ENCODE measurements around the gene GARIN6.
"Not testable (repeated sequence)": the region's sequence is repeated elsewhere in the genome, so short reads cannot be mapped to it uniquely, and the experiment has no call there.

GARIN6 gene

GRCh38 chr12:99647453-99647852, at the start of gene GARIN6:
Gene GARIN6, plus strand, starts transcription at chr12:99647753. Its CDS starts 422 bp downstream, at chr12:99648175.
- no peak for DNase-seq

GRCh38 chr12:99598785-99599184, 48.8 kb upstream of the GARIN6 start:
- no peak for DNase-seq

GRCh38 chr12:99600388-99600787, 47.2 kb upstream of the GARIN6 start:
- no peak for DNase-seq

GRCh38 chr12:99609455-99610181, 37.9 kb upstream of the GARIN6 start:
- DNase-seq, result no peak

GRCh38 chr12:99611117-99611516, 36.4 kb upstream of the GARIN6 start:
- no peak for DNase-seq

GRCh38 chr12:99611599-99611998, 36.0 kb upstream of the GARIN6 start:
- no peak for DNase-seq

- no peak for DNase-seq
Observed at GRCh38 chr12:99618657-99619056, 28.9 kb upstream of the GARIN6 start.

- no peak for DNase-seq
Observed at GRCh38 chr12:99619389-99620158, 28.0 kb upstream of the GARIN6 start.

- no peak for DNase-seq
Observed at GRCh38 chr12:99620159-99620479, 27.4 kb upstream of the GARIN6 start.

- DNase-seq, result not testable (repeated sequence)
Observed at GRCh38 chr12:99624591-99624990, 23.0 kb upstream of the GARIN6 start.

GRCh38 chr12:99627459-99627858, 20.1 kb upstream of the GARIN6 start:
- DNase-seq, result no peak

GRCh38 chr12:99644629-99645028, 2.9 kb upstream of the GARIN6 start:
- no peak for DNase-seq

GRCh38 chr12:99648183-99648582, 630 bp downstream of the GARIN6 start:
- no peak for DNase-seq

- no peak for DNase-seq
Observed at GRCh38 chr12:99649551-99649950, 2.0 kb downstream of the GARIN6 start.

GRCh38 chr12:99658671-99659349, 11.3 kb downstream of the GARIN6 start:
- DNase-seq, result no peak

GRCh38 chr12:99670635-99671034, 23.1 kb downstream of the GARIN6 start:
- no peak for DNase-seq

- no peak for DNase-seq
Observed at GRCh38 chr12:99680276-99680675, 32.7 kb downstream of the GARIN6 start.

- DNase-seq, result no peak
Observed at GRCh38 chr12:99686142-99686541, 38.6 kb downstream of the GARIN6 start.

GRCh38 chr12:99695050-99695449, 47.5 kb downstream of the GARIN6 start:
- no peak for DNase-seq

Data from stimulated activated naive CD4-positive, alpha-beta T cell treated with Interleukin-2 at 50 U/mL for 16 hours (primary cell).